Neural progenitor cell (in vitro differentiated cells): ENCODE measurements around the gene PCNT.

Source experiments
- CTCF ChIP-seq: fragments of 200-600 bp; sonication (generic); IDR thresholded peaks from 2 replicates; pipeline ENCODE4 v1.5.1; 2017; ENCODE audit warnings: antibody characterized with exemption, mild to moderate bottlenecking
- EZH2phosphoT487 ChIP-seq: fragments of 200-600 bp; sonication (generic); IDR thresholded peaks from 2 replicates; pipeline ENCODE4 v1.6.1; 2017; ENCODE audit warnings: antibody characterized with exemption

DNA sequence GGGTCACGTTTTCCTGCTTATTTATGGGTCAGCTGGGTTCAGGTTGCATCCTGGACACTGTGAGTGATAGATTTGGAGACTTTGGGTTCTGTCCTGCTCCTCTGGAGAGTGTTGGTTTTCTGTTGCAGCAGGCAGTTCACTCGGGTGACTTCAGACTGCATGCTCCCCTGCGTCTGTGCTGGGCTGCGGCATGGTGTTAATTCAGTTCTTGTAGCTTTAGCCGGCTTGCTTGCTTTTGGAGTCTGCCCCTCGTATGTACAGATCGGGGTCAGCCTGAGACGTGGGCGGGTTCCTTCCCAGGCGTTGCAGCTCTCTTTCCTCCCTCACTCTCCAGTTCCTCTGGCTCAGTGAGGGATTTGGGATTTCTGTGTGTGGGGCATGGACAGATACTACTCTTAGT is 38.0 kb downstream of the PCNT start:
- TF ChIP-seq CTCF (no peak), EZH2phosphoT487 (no peak)
